Epithelial cell of esophagus (primary cell): Measurements from ENCODE around the gene CDH7.

Experiments used
- DNase-seq: peaks from one replicate; pipeline ENCODE4 v3.0.0; 2010; ENCODE audit warnings: low read depth
- H3K4me3 ChIP-seq: 2 replicates; pipeline ENCODE4 v1.5.1; 2011; ENCODE audit warnings: mild to moderate bottlenecking, low read length, control low read depth
- CTCF ChIP-seq: IDR thresholded peaks from 2 replicates; pipeline ENCODE4 v1.5.1; 2011; ENCODE audit warnings: low read depth, mild to moderate bottlenecking, low read length, control low read depth, inconsistent platforms; ENCODE audit not compliant: insufficient read depth; ENCODE audit errors: missing control alignments

The CDH7 gene

GRCh38 chr18:65901522-65901921 is 150.7 kb downstream of the CDH7 start:
- no peak overlapping the region for H3K4me3 ChIP-seq
- no peak for TF ChIP-seq CTCF
- no peak for DNase-seq

GRCh38 chr18:65906621-65907034 is 155.8 kb downstream of the CDH7 start:
- no peak for DNase-seq
- no peak for TF ChIP-seq CTCF
- no peak overlapping the region for H3K4me3 ChIP-seq

GRCh38 chr18:65907281-65907680 is 156.5 kb downstream of the CDH7 start:
- no peak for DNase-seq
- no peak overlapping the region for H3K4me3 ChIP-seq
- no peak for TF ChIP-seq CTCF

GRCh38 chr18:65919018-65919417 is 168.2 kb downstream of the CDH7 start:
- DNase-seq, result no peak
- no peak overlapping the region for H3K4me3 ChIP-seq
- TF ChIP-seq CTCF, result no peak

GRCh38 chr18:65919663-65920062 is 168.9 kb downstream of the CDH7 start:
- no peak for DNase-seq
- no peak for TF ChIP-seq CTCF
- no peak overlapping the region for H3K4me3 ChIP-seq

GRCh38 chr18:65922103-65922502 is 171.3 kb downstream of the CDH7 start:
- H3K4me3 ChIP-seq, result no peak overlapping the region
- no peak for TF ChIP-seq CTCF
- no peak for DNase-seq

GRCh38 chr18:65924904-65925303 is 174.1 kb downstream of the CDH7 start:
- no peak overlapping the region for H3K4me3 ChIP-seq
- TF ChIP-seq CTCF, result no peak
- DNase-seq, result no peak
